Aorta (tissue), 5 donors: ENCODE measurements around the gene MOB3C. TPM values are rescaled to one million over a fixed set of nuclear protein-coding genes. Genes with fewer than 3 reads are reported as not detected.

Experiments used
- ATAC-seq: fragments of 200-7000 bp; cut with Tn5 transposase; one replicate; pipeline ENCODE4 v1.9.1; 2022; ENCODE audit warnings: moderate library complexity; ENCODE audit not compliant: low FRiP score
- DNase-seq, 2 donors: peaks; one replicate each; pipeline ENCODE4 v3.0.0-alpha.2; 2020
- H3K27ac ChIP-seq, 2 donors: one replicate each; pipeline ENCODE4 v1.5.1; 2013; ENCODE audit warnings: low read length in 2 of 2, mild to moderate bottlenecking in 2 of 2, moderate library complexity in 2 of 2, control low read depth in 1 of 2, inconsistent platforms in 1 of 2, low read depth in 1 of 2
- H3K27me3 ChIP-seq, 2 donors: one replicate each; pipeline ENCODE4 v1.6.1; 2013; ENCODE audit warnings: control low read depth in 1 of 2, low read length in 1 of 2, mild to moderate bottlenecking in 1 of 2, moderate library complexity in 1 of 2; ENCODE audit not compliant: insufficient read depth in 2 of 2, control insufficient read depth in 1 of 2
- H3K36me3 ChIP-seq, 2 donors: one replicate each; pipeline ENCODE4 v1.6.1; 2013; ENCODE audit warnings: control low read depth in 1 of 2, low read length in 1 of 2, mild to moderate bottlenecking in 1 of 2; ENCODE audit not compliant: insufficient read depth in 2 of 2, control insufficient read depth in 1 of 2
- H3K4me1 ChIP-seq, 2 donors: one replicate each; pipeline ENCODE4 v1.6.1; 2013; ENCODE audit warnings: low read length in 2 of 2, control low read depth in 1 of 2, mild to moderate bottlenecking in 1 of 2, moderate library complexity in 1 of 2; ENCODE audit not compliant: insufficient read depth in 2 of 2, control insufficient read depth in 1 of 2
- H3K4me3 ChIP-seq, 2 donors: one replicate each; pipeline ENCODE4 v1.5.1; 2013; ENCODE audit warnings: low read length in 2 of 2, control low read depth in 1 of 2, mild to moderate bottlenecking in 1 of 2
- H3K9me3 ChIP-seq: one replicate; pipeline ENCODE4 v1.6.1; 2013; ENCODE audit warnings: mild to moderate bottlenecking, low read length; ENCODE audit not compliant: control insufficient read depth
- WGBS, 2 donors: extraction: QIAGEN DNeasy Blood & Tissue Kit; methylation state at CpG; one replicate each; pipeline ENCODE4 v1.1.7; 2013; 5-methylcytosine and 5-hydroxymethylcytosine counted together
- intact Hi-C, 2 donors: fragments of 100-400 bp; cut with DNase I; formaldehyde crosslinking; loops; one replicate each; pipeline versions ENCODE4 v1.14.2 to v1.15.0; 2022
- polyA plus RNA-seq, 2 donors: library from polyadenylated mRNA; stranded (reverse); fragments of 200-250 nt; gene quantifications; one replicate each; pipeline ENCODE4 v1.2.3, GENCODE V29; 2013
- total RNA-seq, 2 donors: library from RNA; stranded (reverse); fragmentation: NEBNext Ultra II Directional; extraction: Animal tissue kit (Norgen Biotek cat#: 25700); gene quantifications; one replicate each; pipeline ENCODE4 v1.2.1, GENCODE V29; 2021
- donor health status: healthy with polysubstance abuse.
- donor health status: Bipolar disorder and iron deficiency.
- donor health status: DM: no; HTN: no; CAD: no.
- donor health status: DM: no; HTN: no; CAD: no.
- donor health status: DM: yes; HTN: yes; CAD: no.

The MOB3C gene
- total and polyA plus RNA-seq, 4 donors: 14.8 to 31.2 (median 20.5) TPM

DNA sequence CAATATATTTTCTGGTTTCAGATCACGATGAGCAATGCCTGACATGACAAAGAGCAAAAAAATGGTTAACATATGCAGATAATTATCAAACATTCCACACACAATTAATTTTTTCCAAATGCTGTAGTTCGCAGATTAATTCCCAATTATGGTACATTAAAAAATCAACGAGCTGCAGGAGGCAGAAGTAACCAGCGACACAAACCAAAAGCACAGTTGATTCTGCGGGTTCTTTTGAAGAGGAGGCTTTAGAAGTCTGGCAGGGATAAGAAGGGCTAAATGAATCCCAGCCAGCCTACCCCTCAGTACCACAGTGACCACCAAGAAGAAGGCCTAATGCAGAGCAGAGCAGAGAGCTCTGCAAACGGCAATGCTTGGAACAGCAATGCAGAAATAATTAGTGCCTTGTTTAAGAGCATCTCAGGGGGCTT is 48.1 kb downstream of the MOB3C start:
- H3K4me1 ChIP-seq: no peaks in the 10 kb centered on the region
- H3K4me3 ChIP-seq: no peak overlapping the region
- ATAC-seq: no peak
- intact Hi-C loops: no loop called here
- no peaks in the 10 kb centered on the region for H3K27me3 ChIP-seq
- 91 to 93% methylated on average over 6 of the region's 6 CpGs for WGBS, 2 donors
- H3K9me3 ChIP-seq: no peaks in the 10 kb centered on the region
- H3K36me3 ChIP-seq: peaks cover 3 to 10% of the 10 kb centered on the region in 2 donors
- DNase-seq: no peak
- no peak overlapping the region for H3K27ac ChIP-seq

DNA sequence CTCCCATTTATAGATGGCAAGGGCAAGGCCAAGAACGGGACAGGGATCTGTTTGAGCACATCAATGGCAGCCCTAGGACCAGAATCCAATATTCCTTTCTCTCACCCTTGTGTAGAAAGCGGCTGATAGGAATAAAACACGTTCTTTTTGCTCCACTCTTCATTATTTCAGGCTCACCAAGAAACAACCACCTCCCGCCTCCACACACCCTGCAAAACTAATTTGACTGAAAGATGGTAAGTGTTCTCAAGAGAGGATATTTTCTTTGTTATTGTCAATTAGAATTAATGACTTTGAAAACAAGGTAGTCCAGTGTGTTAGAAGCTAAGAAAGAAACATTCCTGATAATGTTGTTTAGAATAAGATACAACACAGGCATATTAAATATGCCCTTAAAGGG is 53.3 kb downstream of the MOB3C start:
- no peak overlapping the region for H3K27ac ChIP-seq
- H3K27me3 ChIP-seq: no peaks in the 10 kb centered on the region
- ATAC-seq (no peak), DNase-seq (peak in 1 of 2 donors; percentile 3)
- no peaks in the 10 kb centered on the region for H3K9me3 ChIP-seq
- no peak overlapping the region for H3K4me3 ChIP-seq
- H3K4me1 ChIP-seq: no peaks in the 10 kb centered on the region
- peaks cover 3 to 16% of the 10 kb centered on the region in 2 donors for H3K36me3 ChIP-seq
- WGBS, 2 donors: 86 to 91% methylated on average over 4 of the region's 4 CpGs
- intact Hi-C loops: no loop called here

DNA sequence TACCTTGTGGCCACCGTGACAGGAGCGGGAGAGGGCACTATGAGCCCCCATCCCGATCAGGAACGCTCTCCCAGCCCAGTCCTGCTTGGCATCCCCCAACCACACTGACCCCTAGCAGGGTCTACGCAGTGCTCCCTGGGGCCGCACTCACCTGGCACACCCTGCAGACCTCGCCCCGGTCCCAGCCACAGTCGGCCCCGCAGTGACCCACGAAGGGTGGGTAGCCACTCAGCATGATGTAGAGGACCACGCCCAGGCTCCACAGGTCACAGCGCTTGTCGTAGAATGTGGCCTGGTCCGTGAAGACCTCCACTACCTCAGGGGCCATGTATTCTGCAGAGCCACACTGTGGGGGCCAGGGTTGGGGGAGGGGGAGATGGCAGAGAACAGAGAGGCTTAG is 54.1 kb downstream of the MOB3C start:
- intact Hi-C loops: no loop called here
- Histone ChIP-seq H3K4me3 (no peak overlapping the region), H3K36me3 (peaks cover 1 to 16% of the 10 kb centered on the region in 2 donors), H3K4me1 (no peaks in the 10 kb centered on the region), H3K9me3 (no peaks in the 10 kb centered on the region), H3K27ac (no peak overlapping the region), H3K27me3 (no peaks in the 10 kb centered on the region)
- WGBS, 2 donors: 94% methylated on average over 15 of the region's 15 CpGs
- ATAC-seq: no peak
- peak in 1 of 2 donors; percentile 63 for DNase-seq

DNA sequence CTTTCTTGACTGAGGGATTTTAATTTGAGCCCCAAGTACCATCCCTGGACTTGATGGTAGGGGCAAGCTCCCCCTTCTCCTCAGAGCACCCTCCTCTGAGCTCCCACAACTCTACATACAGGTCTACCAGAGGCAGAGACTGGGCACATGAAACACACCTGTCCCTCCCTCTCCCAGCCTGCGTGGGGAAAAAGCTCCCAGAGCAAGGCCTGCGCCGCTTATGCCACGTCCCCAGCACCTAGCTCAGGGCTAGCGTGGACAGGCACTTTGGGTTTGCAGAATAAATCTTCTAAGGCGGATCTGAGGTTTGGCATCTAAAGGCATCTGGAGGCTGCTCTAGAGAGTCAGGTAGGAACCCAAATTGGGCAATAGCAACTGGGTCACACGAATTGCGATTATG is 57.6 kb downstream of the MOB3C start:
- peaks cover 0 to 10% of the 10 kb centered on the region in 2 donors for H3K36me3 ChIP-seq

DNA sequence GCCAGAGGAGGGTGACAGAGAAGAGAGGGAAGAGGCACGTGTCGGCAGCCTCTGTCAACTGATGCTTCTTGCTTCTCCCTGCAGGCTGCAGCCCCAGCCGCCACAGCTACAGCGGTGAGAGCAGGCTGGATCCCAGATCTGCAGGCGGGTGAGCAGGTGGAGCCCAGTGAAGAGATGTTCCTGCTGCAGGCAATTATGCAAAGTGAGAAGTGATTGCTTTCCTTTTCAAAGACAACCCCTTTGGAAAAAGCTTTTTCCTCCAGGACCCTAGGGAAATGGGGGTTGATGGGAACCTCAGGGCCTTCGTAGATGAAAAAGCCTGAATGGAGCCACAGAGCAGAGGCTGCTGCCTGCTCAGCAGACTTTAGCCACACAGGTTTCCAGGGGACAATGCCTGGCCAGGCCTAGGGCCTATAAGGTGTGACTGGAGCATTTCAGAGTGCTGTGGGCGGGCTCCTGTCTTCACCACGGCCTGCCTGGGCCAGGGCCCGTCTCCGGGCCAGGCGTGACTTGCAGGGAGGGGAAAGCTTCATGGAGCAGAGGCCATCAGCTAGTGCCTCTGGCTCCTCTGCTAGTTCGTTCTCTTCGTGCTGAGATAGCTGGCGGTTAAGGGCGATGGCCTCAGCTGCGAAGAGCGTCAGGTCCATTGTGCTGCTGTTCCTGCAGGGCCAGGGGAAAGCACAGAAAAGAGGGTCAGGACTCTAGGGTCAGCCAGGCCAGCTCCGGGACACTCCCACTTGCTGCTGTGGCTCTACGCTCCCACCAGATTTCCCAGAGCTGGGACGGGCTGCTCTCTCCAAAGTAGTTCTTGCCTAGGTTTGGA is 58.3 kb downstream of the MOB3C start:
- 77 to 79% methylated on average over 20 of the region's 20 CpGs for WGBS, 2 donors
- H3K36me3 ChIP-seq: peaks cover 0 to 10% of the 10 kb centered on the region in 2 donors
- H3K9me3 ChIP-seq: no peaks in the 10 kb centered on the region
- no peaks in the 10 kb centered on the region for H3K4me1 ChIP-seq
- no peaks in the 10 kb centered on the region for H3K27me3 ChIP-seq
- no peak overlapping the region for H3K27ac ChIP-seq
- peak in 1 of 2 donors; percentile 55 for DNase-seq
- no peak for ATAC-seq
- H3K4me3 ChIP-seq: no peak overlapping the region
- intact Hi-C loops: no loop called here

More for the DNA sequence above, 57.6 kb downstream of the MOB3C start:
- ATAC-seq (no peak), DNase-seq (peak in 1 of 2 donors; percentile 57)
- intact Hi-C loops: no loop called here
- Histone ChIP-seq H3K27me3 (no peaks in the 10 kb centered on the region), H3K4me1 (no peaks in the 10 kb centered on the region), H3K9me3 (no peaks in the 10 kb centered on the region), H3K27ac (no peak overlapping the region), H3K4me3 (no peak overlapping the region)
- 93 to 94% methylated on average over 8 of the region's 8 CpGs for WGBS, 2 donors

Other genes starting within 250 kb of the MOB3C start
- gene FAAH, start 222.5 kb downstream of the MOB3C start, total RNA-seq: 1 to 10 TPM; 7.3 to 9.6 TPM
- 10 to 100 TPM in 1 of 2 donors, 1 to 10 TPM in 1; 3.3 to 33.2 TPM for gene FAAH, start 222.5 kb downstream of the MOB3C start, polyA plus RNA-seq
- gene DMBX1, start 127.0 kb downstream of the MOB3C start, total RNA-seq: not detected
- gene DMBX1, start 127.0 kb downstream of the MOB3C start, polyA plus RNA-seq: under 1 TPM in 1 of 2 donors, not detected in 1; 0.38 TPM
- not detected for gene KNCN, start 65.2 kb downstream of the MOB3C start, total RNA-seq
- under 1 TPM in 1 of 2 donors, not detected in 1; 0.15 TPM for gene KNCN, start 65.2 kb downstream of the MOB3C start, polyA plus RNA-seq
- gene MKNK1, start 12.5 kb downstream of the MOB3C start, total RNA-seq: 100 to 1,000 TPM in 1 of 2 donors, 10 to 100 TPM in 1; 64.2 to 111 TPM
- gene MKNK1, start 12.5 kb downstream of the MOB3C start, polyA plus RNA-seq: 10 to 100 TPM; 25.5 to 80.5 TPM
- 10 to 100 TPM; 26.9 to 35.0 TPM for gene ATPAF1, start 51.6 kb upstream of the MOB3C start, total RNA-seq
- 10 to 100 TPM; 32.2 to 39.4 TPM for gene ATPAF1, start 51.6 kb upstream of the MOB3C start, polyA plus RNA-seq
- not detected for gene TEX38, start 55.0 kb upstream of the MOB3C start, total RNA-seq
- gene TEX38, start 55.0 kb upstream of the MOB3C start, polyA plus RNA-seq: not detected
- 100 to 1,000 TPM; 101 to 108 TPM for gene EFCAB14, start 102.3 kb upstream of the MOB3C start, total RNA-seq
- 10 to 100 TPM; 39.9 to 46.5 TPM for gene EFCAB14, start 102.3 kb upstream of the MOB3C start, polyA plus RNA-seq
- 10 to 100 TPM in 1 of 2 donors, 1 to 10 TPM in 1; 3.4 to 13.6 TPM for gene CYP4B1, start 182.2 kb upstream of the MOB3C start, total RNA-seq
- gene CYP4B1, start 182.2 kb upstream of the MOB3C start, polyA plus RNA-seq: 1 to 10 TPM; 1.5 to 7.0 TPM